ENCODE data around the gene LOC128125822.
A peak's percentile ranks its signal among the peaks of the same experiment; 100 is the strongest.
"Not testable (repeated sequence)": the region's sequence is repeated elsewhere in the genome, so short reads cannot be mapped to it uniquely, and the experiment has no call there.

LOC128125822 gene

DNA sequence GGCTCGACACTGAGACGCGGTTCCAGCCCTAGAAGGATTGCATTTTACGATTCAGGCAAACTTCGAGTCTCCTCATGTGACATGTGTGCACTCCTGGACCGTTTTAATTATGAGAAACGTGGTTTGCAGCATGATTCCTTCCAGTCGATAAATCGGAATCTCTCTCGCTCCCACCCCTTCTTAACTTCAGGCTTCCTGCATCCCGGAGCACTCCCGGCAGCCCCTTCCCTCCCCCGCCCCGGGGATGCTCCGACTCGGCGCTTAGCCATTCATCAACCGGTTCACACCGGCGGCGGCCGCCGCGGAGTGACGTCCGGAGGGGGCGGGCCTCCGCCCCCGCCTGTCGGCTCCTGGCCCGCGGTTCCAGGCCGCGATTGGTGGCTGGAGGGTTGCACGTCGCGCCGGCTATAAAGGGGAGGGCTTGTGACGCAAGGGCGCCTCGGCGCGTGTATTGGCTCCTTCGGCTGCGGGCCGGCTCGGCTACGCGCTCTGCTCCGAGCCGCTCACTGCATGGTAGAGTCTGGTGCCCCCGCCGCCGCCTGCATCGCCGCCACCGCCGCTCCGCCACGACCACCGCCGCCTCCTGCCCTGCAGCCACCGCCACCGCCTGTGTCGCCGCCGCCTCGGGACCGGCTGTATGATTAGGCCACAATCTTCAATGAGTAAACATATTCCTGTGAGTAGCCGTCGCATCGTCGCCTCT, at the start of gene LOC128125822, which contains the start of gene PTP4A1:
LOC128125822 (plus strand) TSS at position 437 of the 703 bp plus-strand sequence.
PTP4A1 (plus strand) TSS at position 437 of the 703 bp plus-strand sequence. CDS start 4,401 bp downstream, outside the sequence.
- peak; percentile 87 for DNase-seq

DNA sequence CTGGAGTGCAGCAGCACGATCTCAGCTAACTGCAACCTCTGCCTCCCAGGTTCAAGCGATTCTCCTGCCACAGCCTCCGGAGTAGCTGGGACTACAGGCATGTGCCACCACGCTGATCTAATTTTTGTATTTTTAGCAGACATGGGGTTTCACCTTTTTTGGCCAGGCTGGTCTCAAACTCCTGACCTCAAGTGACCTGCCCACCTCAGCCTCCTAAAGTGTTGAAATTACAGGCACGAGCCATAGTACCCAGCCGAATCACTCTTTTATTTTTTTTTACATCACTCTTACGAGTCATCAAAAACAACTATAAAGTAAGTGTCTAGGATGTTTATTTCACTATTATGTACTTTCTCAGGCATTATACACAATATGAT, 49.4 kb upstream of the LOC128125822 start:
- DNase-seq = not testable (repeated sequence)

DNA sequence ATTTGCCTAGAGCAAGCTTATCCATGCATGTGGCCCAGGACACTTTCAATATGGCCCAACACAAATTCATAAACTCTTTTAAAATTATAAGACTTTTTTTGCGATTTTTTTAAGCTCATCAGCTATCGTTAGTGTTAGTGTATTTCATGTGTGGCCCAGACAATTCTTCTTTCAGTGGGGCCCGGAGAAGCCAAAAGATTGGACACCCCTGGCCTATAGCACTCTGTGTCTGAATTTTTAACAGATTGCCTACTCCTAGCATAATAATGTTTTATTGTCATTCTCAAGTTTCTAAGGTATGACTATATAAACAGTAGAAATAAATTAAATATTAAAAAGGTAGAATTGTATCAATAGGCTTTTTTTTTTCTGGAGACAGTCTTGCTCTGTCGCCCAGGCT, 48.6 kb upstream of the LOC128125822 start:
- DNase-seq = no peak

DNA sequence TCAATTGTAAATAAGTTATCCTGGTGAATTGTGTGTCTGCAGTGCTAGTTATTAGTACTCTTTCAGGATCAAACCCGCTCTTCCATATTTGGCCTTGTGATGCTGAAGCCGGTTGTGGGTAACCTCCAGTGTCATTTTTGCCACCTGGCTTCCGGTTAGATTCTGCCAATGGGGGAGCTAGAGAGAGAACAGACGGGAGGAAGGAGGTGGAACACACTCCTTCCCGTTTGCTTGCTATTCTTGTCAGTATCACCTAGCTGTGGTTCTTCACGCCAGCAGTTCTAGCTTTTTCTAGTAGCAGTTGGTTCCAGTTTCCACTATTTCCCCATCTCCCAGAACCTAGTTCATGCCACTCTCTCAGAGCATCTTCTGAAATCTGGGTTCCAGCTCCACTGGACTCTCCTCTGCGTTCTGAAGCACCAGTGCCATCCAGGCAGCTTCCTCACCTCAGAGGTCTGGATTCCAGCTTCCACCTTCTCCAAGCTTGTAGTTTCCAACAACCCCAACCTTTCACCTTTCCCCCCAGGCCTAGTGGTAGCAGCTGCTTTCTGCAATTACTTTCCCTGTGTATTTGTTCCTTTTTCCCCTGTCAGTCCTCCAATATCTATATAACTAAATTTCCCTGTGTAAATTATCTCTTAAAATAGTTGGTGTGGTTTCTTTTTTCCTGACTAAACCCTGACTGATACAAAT, 46.9 kb upstream of the LOC128125822 start:
- DNase-seq = no peak

DNA sequence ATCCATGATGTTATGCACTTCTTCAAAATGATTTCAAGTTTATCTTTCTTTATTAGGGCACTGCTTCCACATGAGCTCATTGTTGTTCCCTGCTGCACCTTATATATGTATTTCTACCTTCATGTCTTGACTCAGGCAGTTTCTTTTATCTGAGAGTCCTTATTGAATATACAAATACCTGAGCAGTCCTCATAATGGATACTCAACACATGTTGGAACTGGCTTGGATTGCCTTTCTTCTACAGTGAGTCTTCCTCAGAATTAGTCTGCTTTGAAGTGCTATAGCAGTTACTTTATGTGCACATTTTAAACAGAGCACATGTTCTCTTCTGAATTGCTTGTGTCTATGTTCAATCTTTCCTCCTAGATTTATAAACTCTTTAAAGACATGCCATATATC, 45.3 kb upstream of the LOC128125822 start:
- no peak for DNase-seq

DNA sequence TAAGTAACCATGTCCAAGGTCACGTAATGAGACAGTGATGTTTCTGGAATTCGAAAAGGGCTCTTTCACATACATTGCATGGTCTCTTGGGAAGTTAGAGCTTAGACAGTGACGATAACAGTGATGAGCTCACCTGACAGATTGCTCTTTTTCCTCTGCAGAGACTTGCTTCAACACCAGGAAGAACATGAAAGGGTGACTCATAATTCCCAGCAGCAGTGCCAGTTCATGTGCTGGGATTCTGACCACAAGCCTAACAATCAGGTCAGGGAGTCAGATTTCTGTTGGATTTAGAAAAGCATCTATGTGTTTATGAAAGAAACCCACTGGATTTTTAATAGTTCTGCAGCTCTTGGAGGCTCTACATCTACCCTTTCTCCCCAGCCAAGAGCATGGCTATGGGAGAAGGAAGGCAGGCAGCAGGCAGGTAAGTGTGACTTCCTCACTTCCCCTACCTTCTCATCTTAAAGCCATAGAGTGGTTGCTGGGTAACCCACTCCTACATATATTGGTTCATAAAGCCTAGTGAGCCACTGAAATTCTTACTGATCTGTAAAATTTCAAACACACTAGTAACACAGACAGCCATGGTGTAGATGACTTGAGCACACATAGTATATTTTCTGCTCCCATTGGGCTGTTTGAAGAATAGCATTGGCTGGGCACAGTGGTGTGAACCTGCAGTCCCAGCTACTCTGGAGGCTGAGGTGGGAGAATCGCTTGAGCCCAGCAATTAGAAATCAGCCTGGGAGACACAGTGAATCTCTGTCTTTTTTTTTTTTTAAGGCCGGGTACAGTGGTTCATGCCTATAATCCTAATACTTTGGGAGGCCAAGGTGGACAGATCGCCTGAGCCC, 44.4 kb upstream of the LOC128125822 start:
- DNase-seq = no peak

DNA sequence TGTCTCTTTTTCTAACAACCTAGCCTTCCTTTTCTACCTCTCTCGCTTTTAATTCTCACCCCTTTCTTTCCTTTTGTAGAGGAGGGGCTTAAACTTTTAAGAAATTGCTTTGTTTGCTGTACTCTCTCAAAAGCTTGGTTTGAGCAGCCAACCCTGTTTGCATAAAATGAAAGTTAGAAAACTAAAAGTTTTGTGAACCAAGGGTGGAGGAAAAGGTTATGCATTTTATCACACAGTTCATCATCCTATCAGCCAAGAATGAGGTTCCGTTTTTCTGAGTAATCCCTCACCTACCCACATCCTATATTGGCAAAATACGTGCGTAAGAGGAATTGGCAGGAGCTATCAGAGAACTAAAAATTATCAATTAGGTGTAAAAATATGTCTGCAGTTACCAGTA, 42.8 kb upstream of the LOC128125822 start:
- DNase-seq = no peak

DNA sequence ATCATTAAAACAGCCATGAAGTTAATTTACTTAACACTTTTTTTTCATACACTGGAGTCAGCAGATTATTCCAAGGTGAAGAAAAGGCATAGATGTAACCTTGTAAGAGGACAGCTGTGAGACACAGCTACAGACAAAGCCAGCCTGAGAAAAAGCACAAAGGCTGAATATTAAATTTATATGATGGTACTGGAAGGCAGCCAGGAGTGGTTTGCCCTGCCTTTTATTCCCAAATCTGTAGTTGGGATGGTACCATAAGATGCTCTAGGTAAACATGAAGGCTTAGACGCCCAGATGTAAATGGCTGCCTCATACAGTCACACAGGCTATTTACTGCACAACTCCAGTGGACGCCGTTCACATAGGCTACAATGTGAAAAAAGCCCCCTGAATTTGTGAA, 42.1 kb upstream of the LOC128125822 start:
- no peak for DNase-seq

DNA sequence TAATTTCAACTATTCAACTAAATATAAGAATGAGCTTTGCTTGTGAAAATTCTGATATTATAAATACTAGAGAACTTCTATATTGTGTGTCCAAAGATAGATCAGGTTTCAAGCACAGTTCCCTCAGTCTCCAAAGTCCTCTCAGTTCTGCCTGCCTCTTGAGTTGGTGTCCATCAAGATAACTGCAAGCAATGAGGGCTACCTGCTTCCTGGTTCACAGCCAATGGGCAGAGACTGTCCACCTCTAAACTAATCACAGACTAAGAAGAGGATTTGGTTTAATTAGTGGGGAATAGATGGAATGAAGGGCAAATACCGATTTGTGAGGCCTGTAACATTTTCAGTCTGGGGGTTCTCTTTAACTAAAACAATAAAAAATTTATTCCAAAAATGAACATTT, 41.3 kb upstream of the LOC128125822 start:
- no peak for DNase-seq

DNA sequence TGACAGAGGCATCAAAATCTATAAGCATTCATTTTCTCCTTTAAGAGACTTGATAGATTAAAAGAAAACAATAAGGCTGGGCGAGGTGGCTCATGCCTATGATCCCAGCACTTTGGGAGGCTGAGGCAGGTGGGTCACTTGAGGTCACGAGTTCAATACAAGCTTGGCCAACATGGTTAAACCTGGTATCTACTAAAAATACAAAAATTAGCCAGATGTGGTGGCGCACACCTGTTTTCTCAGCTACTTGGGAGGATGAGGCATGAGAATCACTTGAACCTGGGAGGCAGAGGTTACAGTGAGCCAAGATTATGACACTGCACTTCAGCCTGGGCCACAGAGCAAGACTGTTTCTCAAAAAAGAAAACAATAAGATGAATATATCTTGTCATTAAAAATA, 39.3 kb upstream of the LOC128125822 start:
- no peak for DNase-seq

DNA sequence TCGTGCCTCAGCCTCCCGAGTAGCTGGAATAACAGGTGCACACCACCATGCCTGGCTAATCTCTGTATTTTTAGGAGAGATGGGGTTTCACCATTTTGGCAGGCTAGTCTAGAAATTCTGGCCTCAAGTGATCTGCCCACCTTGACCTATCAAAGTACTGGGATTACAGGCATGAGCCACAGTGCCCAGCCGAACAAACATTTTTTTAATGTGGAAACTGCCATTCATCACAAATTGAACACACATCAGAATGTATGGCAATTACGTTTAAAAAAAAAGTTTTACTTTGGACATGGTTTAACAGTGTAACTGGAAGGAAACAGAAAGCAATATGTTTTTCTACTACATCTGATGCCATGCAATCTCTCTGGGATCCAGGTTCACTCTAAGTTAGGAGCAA, 38.3 kb upstream of the LOC128125822 start:
- no peak for DNase-seq

DNA sequence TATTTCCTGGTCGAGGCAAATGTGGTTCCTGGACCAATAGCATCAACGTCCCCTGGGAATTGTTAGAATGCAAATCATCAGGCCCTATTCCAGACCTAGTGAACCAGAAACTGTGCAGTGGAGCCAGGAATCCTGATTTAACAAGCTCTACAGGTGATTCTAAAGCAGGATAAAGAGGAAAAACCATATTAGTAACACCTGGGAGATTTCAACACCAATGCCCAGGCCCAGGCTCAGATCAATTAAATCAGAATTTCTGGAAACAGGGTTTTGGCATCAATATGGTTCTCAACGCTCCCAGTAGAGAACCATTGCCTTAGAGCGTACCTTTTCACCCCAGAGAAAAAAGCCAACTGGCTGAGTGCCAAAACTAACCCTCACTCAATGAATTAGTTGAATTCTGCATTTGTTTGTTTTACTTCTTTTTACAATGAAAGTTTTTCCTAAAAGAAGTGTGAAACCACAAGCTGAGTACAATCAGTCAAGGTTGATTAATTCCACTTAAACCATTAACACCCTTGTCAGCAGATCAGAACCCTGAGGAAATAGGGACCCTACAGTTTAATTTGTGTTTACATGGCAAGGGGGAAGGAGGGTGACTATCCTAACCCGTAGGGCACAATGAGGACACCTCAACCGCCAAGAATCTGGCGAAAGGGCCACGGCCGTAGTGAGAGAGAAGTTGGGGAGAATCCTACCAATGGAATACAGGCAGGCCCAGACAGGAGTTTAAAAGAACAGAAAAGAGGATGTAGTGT, 34.9 kb upstream of the LOC128125822 start:
- DNase-seq = no peak

DNA sequence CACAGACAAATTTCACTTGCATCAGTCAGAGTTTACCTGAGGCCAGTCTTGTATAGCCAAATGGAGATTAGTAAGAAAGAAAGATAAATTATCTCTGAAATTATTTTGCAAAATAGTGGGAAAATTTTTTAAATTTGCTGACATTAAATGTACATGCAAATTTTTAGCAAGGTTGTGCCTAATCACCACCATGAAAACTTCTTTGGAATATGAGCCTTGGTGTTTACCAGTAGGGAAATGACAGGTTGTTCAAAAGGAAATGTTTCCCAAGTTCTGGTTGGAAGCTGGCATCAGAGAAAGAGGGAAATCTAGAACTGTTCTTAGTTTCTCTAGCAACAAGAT, 34.4 kb upstream of the LOC128125822 start:
- DNase-seq = no peak

DNA sequence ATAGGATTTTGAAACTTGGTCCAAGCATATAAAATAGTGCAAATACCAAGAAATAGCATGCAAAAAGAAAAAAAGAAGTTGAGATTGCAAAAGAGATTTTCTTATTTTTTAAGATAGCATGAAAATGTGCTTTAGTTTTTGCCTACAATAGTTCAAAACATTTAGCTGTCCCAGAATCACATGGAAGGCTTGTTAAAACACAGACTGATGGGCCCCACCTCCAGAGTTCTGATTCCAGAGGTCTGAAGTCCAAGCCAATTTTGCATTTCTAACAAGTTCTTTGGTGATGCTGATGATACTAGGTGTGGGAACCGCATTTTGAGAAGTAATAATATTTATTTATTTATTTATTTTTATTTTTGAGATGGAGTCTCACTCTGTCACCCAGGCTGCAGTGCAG, 33.7 kb upstream of the LOC128125822 start:
- DNase-seq = no peak

DNA sequence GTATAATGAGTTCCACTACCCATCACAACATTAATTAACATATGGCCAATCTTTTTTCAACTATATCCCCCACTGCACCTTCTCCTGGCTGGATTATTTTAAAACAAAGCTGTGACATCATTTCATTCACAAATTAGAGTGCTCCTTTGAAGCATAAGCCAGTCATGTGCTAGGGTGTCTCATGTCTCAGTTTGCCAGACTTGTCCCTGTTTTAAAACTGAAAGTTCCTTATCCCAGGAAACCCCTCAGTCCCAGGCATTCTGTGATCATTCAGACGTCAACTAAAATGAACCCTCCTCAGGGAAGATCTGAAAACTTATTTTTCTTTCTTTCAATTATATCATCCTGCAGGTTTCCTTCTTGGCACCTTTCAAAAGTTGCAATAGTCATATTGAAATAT, 29.3 kb upstream of the LOC128125822 start:
- no peak for DNase-seq

DNA sequence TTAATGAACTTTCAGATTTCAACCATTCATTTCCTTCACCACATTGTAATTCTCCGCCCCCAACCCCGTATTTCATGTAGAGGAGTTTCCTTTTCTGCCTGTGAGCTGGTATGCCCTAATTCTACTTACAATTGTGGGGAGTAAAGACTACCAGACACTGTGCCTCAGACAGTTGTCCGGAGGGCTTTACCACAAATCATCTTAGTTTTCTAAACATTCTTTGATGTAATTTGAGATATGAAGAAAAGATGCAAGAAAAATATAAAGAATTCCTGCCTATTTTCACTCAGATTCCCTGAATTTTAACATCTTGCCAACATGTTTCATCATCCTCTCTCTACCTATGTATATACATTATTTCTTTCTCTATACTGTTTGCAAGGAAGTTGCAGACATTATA, 28.3 kb upstream of the LOC128125822 start:
- DNase-seq = no peak

DNA sequence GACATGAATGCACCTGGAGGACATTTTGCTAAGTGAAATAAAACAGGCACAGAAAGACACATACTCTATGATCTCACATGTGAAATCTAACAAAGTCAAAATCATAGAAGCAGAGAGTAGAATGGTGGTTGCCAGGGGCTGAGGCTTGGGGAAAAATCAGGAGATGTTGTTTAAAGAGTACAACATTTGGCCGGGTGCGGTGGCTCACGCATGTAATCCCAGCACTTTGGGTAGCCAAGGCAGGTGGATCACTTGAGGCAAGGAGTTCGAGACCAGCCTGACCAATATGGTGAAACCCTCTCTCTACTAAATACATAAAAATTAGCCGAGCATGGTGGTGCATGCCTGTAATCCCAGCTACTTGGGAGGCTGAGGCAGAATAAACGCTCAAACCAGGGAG, 26.0 kb upstream of the LOC128125822 start:
- no peak for DNase-seq

DNA sequence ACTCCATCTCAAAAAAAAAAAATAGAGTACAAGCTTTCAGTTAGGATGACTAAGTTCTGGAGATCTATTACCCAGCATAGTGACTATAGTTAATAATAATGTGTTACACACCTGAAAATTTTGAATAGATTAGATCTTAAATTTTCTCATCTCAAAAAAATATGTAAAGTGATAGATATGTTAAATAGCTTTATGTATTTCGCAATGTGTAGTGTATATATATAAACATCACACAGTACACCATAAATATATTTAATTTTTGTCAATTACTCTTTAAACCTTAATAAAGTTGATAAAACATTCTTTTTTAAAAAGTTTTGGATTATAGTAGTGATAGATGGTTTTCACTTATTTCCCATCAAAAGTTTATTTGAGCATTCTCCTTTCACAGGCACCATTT, 25.6 kb upstream of the LOC128125822 start:
- no peak for DNase-seq

DNA sequence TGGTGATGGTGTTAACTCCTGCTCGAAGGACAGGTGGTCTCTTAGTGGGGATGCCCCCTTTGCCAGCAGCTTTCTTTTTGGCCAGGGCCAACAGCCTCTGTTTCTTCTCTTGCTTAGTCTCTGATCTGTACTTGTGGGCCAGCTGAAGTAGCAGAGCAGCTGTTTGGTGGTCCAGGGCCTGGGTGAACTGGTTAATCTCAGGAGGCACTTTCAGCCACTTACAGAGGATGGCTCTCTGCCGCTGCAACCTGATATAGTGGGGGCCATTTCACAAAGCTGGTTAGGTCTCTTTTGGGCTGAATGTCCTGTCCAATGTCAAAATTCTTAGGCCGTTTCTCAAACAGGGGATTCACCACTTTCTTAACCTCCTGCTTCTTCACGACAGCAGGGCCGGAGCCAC, 23.2 kb upstream of the LOC128125822 start:
- DNase-seq = no peak

DNA sequence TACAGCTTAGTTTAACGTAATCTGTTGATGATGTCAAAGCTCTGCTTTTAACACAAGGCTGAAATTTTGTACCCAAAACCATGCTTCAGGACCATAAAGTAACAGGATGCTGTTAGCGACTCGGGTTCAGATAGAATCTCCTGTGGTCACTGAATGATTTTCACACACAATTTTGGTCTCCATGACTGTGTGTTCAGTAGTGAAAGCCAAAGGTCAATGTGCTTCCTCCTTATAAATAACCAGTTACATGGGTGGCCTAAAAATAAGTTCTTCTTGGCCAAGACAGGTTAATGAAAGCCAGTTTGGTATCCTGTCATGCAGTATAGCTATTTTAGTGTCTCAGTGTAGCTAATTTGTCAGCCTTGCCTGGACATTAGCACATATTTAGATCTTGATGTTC, 19.1 kb upstream of the LOC128125822 start:
- no peak for DNase-seq

DNA sequence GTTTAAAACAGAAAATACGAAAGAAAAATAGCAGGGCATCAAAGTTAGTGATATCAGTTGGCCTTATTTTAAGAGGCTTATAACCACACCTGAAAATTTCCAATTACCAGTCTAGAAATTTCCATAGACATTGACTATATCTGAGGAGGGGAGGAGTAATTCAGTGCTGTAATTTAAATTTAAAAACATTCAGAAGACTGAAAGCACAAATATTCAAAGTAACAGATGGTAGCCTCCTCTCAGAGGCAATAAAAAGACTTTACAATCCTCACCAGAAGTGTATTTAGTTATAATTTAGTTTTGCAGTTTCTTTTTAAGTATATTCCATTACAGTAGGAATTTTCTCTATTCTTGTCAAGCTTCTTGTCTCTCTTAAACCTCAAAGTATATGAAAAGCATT, 18.4 kb upstream of the LOC128125822 start:
- no peak for DNase-seq

DNA sequence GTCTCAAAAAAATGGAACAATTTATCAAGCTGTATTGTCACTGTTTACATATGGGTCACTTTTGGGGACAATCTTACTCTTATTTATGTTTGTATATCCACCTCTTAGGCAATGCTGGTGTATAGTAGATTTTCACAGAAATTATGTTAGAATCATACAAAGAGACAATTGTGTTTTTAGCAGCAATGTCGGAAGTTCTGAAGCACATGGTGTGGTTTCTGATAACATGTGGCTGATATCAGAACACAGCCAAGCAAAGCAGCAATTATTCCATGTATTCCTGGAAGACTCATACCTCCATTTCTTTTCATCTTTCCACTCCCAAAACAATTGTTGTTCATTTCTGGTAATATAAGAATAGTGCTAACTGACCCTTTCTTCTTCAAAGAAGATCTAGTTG, 17.5 kb upstream of the LOC128125822 start:
- no peak for DNase-seq

DNA sequence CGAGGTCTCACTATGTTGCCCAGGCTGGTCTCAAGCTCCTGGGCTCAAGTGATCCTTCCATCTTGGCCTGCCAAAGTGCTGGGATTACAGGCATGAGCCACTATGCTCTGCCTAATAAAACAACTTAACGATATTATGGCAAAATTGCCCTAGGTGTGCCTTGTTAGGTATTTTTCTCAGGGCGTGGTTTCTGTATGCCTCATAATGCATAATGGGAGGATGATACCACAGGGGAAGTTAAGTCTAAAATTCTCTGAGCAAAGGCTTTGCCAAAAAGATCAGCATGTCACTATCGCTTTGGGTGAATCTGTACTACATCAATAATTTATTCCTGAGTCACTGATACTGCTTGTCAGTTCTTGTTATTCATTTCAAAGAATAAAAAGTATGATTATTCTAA, 15.9 kb upstream of the LOC128125822 start:
- DNase-seq = no peak

All from NCI-H1694 treated with DMSO at 0.1 percent for 48 hours (cell line).